HEK293 (cell line): ENCODE measurements around the gene DNAJC21.

Experiments used
- CTCF ChIA-PET: fragments of 350-600 bp; formaldehyde crosslinking; extraction: SDS; loops from one replicate; lab custom pipeline; 2021; ENCODE audit warnings: antibody characterized with exemption; lab: Yijun Ruan, JAX
- POLR2A ChIA-PET: fragments of 300-600 bp; formaldehyde crosslinking; extraction: SDS; loops from one replicate; lab custom pipeline; 2020; ENCODE audit warnings: antibody characterized with exemption, inconsistent platforms; lab: Yijun Ruan, JAX
- H3K27ac ChIP-seq: fragments of 200-500 bp; sonication (Bioruptor generic); 2 replicates; pipeline ENCODE4 v1.5.1; 2014; ENCODE audit warnings: low read depth, low read length, control low read depth, inconsistent platforms; ENCODE audit errors: extremely low read depth
- H3K36me3 ChIP-seq, 2 experiments: fragments of 200-500 bp in 1 of 2; sonication (Bioruptor generic) in 1 of 2; 1 replicate in 1 of 2; 2 replicates in 1 of 2; pipeline ENCODE4 v1.5.1; 2014 to 2017; ENCODE audit warnings: inconsistent platforms in 2 of 2, low read length in 2 of 2; ENCODE audit not compliant: control insufficient read depth in 2 of 2, insufficient read depth in 1 of 2
- H3K4me1 ChIP-seq: fragments of 200-500 bp; sonication (Bioruptor generic); 2 replicates; pipeline ENCODE4 v1.5.1; 2014; ENCODE audit warnings: mild to moderate bottlenecking, low read length, inconsistent platforms; ENCODE audit not compliant: control insufficient read depth, insufficient read depth
- H3K4me3 ChIP-seq: 2 replicates; pipeline ENCODE4 v1.5.1; 2011; ENCODE audit warnings: low read depth, mild to moderate bottlenecking, control low read depth, low read length, moderate library complexity
- H3K9me3 ChIP-seq: fragments of 200-500 bp; sonication (Bioruptor generic); 2 replicates; pipeline ENCODE4 v1.5.1; 2014; ENCODE audit warnings: low read depth, low read length, inconsistent platforms; ENCODE audit not compliant: control insufficient read depth, insufficient read depth
- CTCF ChIP-seq: fragments of 450-650 bp; formaldehyde crosslinking; IDR thresholded peaks from 2 replicates; pipeline ENCODE4 v1.5.1; 2016; ENCODE audit warnings: missing biosample characterization, missing genetic modification characterization
- ELK4 ChIP-seq: IDR thresholded peaks from 2 replicates; pipeline ENCODE4 v1.6.1; 2011; ENCODE audit warnings: mild to moderate bottlenecking, low read depth, low read length, borderline replicate concordance
- GLIS2 ChIP-seq: fragments of 450-650 bp; formaldehyde crosslinking; IDR thresholded peaks from 2 replicates; pipeline ENCODE4 v1.5.1; 2016; ENCODE audit warnings: missing biosample characterization, missing genetic modification characterization
- KLF10 ChIP-seq: fragments of 450-650 bp; IDR thresholded peaks from 2 replicates; pipeline ENCODE4 v1.5.1; 2018; ENCODE audit warnings: missing biosample characterization, mild to moderate bottlenecking, missing genetic modification characterization
- MZF1 ChIP-seq: fragments of 450-650 bp; formaldehyde crosslinking; IDR thresholded peaks from 2 replicates; pipeline ENCODE4 v1.5.1; 2017; ENCODE audit warnings: missing biosample characterization, missing genetic modification characterization, borderline replicate concordance
- YY2 ChIP-seq: fragments of 450-650 bp; formaldehyde crosslinking; IDR thresholded peaks from 2 replicates; pipeline ENCODE4 v1.5.1; 2016; ENCODE audit warnings: missing biosample characterization, missing genetic modification characterization
- ZBTB20 ChIP-seq: fragments of 450-650 bp; formaldehyde crosslinking; IDR thresholded peaks from 2 replicates; pipeline ENCODE4 v1.5.1; 2016; ENCODE audit warnings: missing biosample characterization, missing genetic modification characterization
- ZNF248 ChIP-seq: fragments of 450-650 bp; formaldehyde crosslinking; IDR thresholded peaks from 2 replicates; pipeline ENCODE4 v1.5.1; 2017; ENCODE audit warnings: missing biosample characterization, missing genetic modification characterization
- ZNF37A ChIP-seq: fragments of 450-650 bp; IDR thresholded peaks from 2 replicates; pipeline ENCODE4 v1.5.1; 2018; ENCODE audit warnings: missing biosample characterization, missing genetic modification characterization
- ZNF391 ChIP-seq: fragments of 450-650 bp; formaldehyde crosslinking; IDR thresholded peaks from 2 replicates; pipeline ENCODE4 v1.5.1; 2016; ENCODE audit warnings: low read depth, missing biosample characterization, missing genetic modification characterization, borderline replicate concordance
- ZNF510 ChIP-seq: fragments of 450-650 bp; formaldehyde crosslinking; IDR thresholded peaks from 2 replicates; pipeline ENCODE4 v1.5.1; 2018; ENCODE audit warnings: mild to moderate bottlenecking, missing genetic modification characterization, missing biosample characterization; ENCODE audit not compliant: insufficient replicate concordance
- ZNF555 ChIP-seq: fragments of 450-650 bp; formaldehyde crosslinking; conservative IDR thresholded peaks from 2 replicates; pipeline ENCODE4 v1.5.1; 2017; ENCODE audit warnings: missing biosample characterization, mild to moderate bottlenecking, missing genetic modification characterization, inconsistent platforms
- ZNF580 ChIP-seq: fragments of 450-650 bp; formaldehyde crosslinking; IDR thresholded peaks from 2 replicates; pipeline ENCODE4 v1.5.1; 2016; ENCODE audit warnings: missing biosample characterization, missing genetic modification characterization
- ZXDB ChIP-seq: fragments of 450-650 bp; formaldehyde crosslinking; IDR thresholded peaks from 2 replicates; pipeline ENCODE4 v1.5.1; 2016; ENCODE audit warnings: missing biosample characterization, missing genetic modification characterization

DNAJC21 gene

DNA sequence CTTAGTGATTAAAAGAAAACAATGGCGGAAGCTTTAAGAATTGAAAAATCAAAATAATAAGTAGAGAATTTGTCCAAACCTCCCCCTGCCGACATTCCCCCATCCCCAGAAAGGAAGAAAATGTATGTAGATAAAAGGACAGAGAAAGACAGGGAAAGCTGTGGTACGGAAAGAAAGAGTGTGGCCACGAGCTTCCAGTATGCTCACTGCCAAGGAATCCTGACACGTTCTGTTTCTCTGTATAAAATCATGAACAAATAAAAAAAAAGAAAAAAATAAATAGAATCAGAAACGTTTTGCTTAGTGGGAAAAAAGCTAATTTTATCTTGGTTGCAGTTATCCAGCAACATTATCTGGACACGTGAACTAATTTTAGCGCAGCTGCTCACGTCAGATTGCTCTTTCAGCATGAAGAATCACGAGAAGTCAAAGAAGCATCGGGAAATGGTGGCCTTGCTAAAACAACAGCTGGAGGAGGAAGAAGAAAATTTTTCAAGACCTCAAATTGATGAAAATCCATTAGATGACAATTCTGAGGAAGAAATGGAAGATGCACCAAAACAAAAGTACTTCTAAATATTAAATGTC lies 15.2 kb downstream of the DNAJC21 start:
- H3K4me3 ChIP-seq, result no peak overlapping the region
- no peaks in the 10 kb centered on the region; the same call in 1 of the 2 replicates for H3K9me3 ChIP-seq
- peaks cover 83 to 93% of the 10 kb centered on the region in 2 experiments for H3K36me3 ChIP-seq
- ChIA-PET POLR2A (interaction anchor here (1.7 to 2.2 kb wide), 2 partner anchors 15 to 29 kb away, joined by 6 read pairs; partner anchors contain the start of genes BRIX1, DNAJC21 and RAD1), CTCF (interaction anchor here (0.7 to 2.1 kb wide), 2 partner anchors 14 to 1361 kb away, joined by 3 to 11 read pairs; no protein-coding TSS in a partner anchor)
- H3K4me1 ChIP-seq, result no peaks in the 10 kb centered on the region
- TF ChIP-seq ZNF510 (tag by site-specific recombination), result no peak
- no peak for TF ChIP-seq GLIS2
- TF ChIP-seq YY2 (tag by site-specific recombination), result no peak
- no peak for TF ChIP-seq ELK4
- TF ChIP-seq MZF1 (tag by site-specific recombination), result no peak
- TF ChIP-seq ZNF580 (tag by site-specific recombination), result no peak
- no peak for TF ChIP-seq ZNF37A (tag by site-specific recombination)
- TF ChIP-seq ZNF248 (tag by site-specific recombination), result no peak
- H3K27ac ChIP-seq, result no peak overlapping the region

GRCh38 chr5:34957321-34957720 lies 28.0 kb downstream of the DNAJC21 start:
- H3K4me1 ChIP-seq, result no peaks in the 10 kb centered on the region
- no peak overlapping the region for H3K4me3 ChIP-seq
- H3K9me3 ChIP-seq, result no peaks in the 10 kb centered on the region
- peaks cover 34 to 43% of the 10 kb centered on the region in 2 experiments for H3K36me3 ChIP-seq
- ChIA-PET POLR2A (interaction anchor here (1.7 kb wide), 1 partner anchor 46 kb away, joined by 7 read pairs; no protein-coding TSS in a partner anchor), CTCF (interaction anchor here (0.7 to 3.1 kb wide), 16 partner anchors 9 to 481 kb away, joined by 3 to 38 read pairs (median 6); partner anchors contain the start of genes BRIX1, DNAJC21 and RAD1)
- TF ChIP-seq ZNF391 (no peak), ZXDB (no peak), ZBTB20 (no peak), KLF10 (no peak)
- H3K27ac ChIP-seq, result no peak overlapping the region

DNA sequence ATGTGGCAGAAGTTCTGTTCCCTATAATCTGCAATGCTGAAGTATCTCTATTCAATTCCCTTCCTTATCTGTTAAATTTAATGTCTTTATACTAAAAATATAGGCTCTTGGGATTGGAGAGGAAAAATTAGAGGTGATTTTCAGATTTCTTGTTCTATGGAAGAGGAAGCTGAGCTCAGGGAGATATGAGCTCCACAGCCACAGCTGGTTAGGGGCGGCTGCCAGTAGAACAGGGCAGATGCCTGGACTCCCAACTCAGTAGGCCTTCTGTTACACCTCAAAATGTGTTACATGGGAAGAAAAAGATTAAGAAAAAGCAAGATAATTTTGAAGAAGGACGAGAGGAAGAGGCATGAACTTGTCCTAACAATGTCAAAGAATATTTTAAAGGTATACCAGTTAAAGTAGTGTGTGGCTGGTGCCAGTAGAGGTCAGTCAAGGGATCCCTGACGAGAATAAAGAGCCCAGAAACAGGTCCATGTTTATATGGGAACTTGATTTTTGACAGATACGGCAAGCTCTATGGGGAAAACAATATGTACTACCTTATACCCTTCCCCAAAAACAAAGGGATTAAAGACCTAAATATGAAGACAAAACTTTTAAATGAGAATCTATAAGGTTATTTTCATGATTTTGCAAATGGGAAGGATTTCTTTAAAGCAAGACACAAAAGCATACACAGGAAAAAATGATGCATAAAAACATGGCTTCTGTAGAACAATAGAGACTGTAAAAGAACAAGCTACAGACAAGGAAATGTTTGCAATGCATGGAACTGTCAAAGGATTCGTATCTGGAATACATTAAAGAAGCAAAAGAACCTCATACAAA lies 28.7 kb downstream of the DNAJC21 start:
- POLR2A ChIA-PET, result interaction anchor here (1.7 kb wide), 1 partner anchor 45 kb away, joined by 7 read pairs; no protein-coding TSS in a partner anchor
- no peaks in the 10 kb centered on the region for H3K9me3 ChIP-seq
- TF ChIP-seq CTCF (tag by site-specific recombination) (peak; percentile 24; the same call in 1 of the 2 replicates), ZNF555 (tag by site-specific recombination) (no peak)
- H3K27ac ChIP-seq, result no peak overlapping the region
- CTCF ChIA-PET, result interaction anchor here (0.6 to 3.1 kb wide), 24 partner anchors 8 to 663 kb away, joined by 3 to 38 read pairs (median 4); partner anchors contain the start of genes BRIX1 and RAD1
- no peak overlapping the region for H3K4me3 ChIP-seq
- peaks cover 26 to 36% of the 10 kb centered on the region in 2 experiments for H3K36me3 ChIP-seq
- no peaks in the 10 kb centered on the region for H3K4me1 ChIP-seq
